ENCODE data around the gene XRCC4. TPM values are rescaled to one million over a fixed set of nuclear protein-coding genes. Genes with fewer than 3 reads are reported as not detected.

Gene XRCC4
- total and polyA plus RNA-seq, 4 donors, result 2.3 to 4.9 (median 3.0) TPM

- WGBS, result 83% methylated on average over 3 of the region's 3 CpGs
Measured at GRCh38 chr5:83375049-83375745, 297.9 kb downstream of the XRCC4 start.

GRCh38 chr5:83376461-83376860 lies 299.1 kb downstream of the XRCC4 start:
- Histone ChIP-seq H3K27me3 (ENCODE audit: control insufficient read depth in 4 of 4, insufficient read depth in 4 of 4, low read length in 3 of 4) (no peaks in the 10 kb centered on the region), H3K9ac (ENCODE audit: low read depth in 1 of 2, low read length in 2 of 2) (no peak overlapping the region), H3K4me3 (ENCODE audit: low read depth in 1 of 3, low read length in 3 of 3) (no peak overlapping the region), H3K27ac (ENCODE audit: low read depth in 1 of 2, low read length in 2 of 2) (no peak overlapping the region), H3K36me3 (ENCODE audit: control insufficient read depth in 4 of 4, insufficient read depth in 3 of 4, low read depth in 1 of 4, low read length in 3 of 4) (no peaks in the 10 kb centered on the region), H3K4me1 (ENCODE audit: control insufficient read depth in 4 of 4, insufficient read depth in 4 of 4, low read length in 3 of 4) (no peaks in the 10 kb centered on the region), H3K9me3 (ENCODE audit: control insufficient read depth in 4 of 4, low read length in 3 of 4) (no peaks in the 10 kb centered on the region)
- TF ChIP-seq REST (IDR thresholded peaks at IDR 0.05) (no peak), GABPA (IDR thresholded peaks at IDR 0.05 in 1 of 2, conservative IDR thresholded peaks at IDR 0.05 in 1 of 2) (no peak), YY1 (IDR thresholded peaks at IDR 0.05) (no peak), HNF4A (conservative IDR thresholded peaks at IDR 0.05) (no peak), CTCF (IDR thresholded peaks at IDR 0.05; ENCODE audit: low read depth, low read length, missing input control) (no peak), RAD21 (IDR thresholded peaks at IDR 0.05) (no peak), MAX (IDR thresholded peaks at IDR 0.05) (no peak), ZBTB33 (IDR thresholded peaks at IDR 0.05) (no peak), JUND (IDR thresholded peaks at IDR 0.05) (no peak)
- DNase-seq (ENCODE audit: low spot score), result no peak
- WGBS, result 96% methylated on average over 2 of the region's 2 CpGs

More at GRCh38 chr5:83375049-83375745, 297.9 kb downstream of the XRCC4 start:
- Histone ChIP-seq H3K27ac (ENCODE audit: low read depth in 1 of 2, low read length in 2 of 2) (no peak overlapping the region), H3K27me3 (ENCODE audit: control insufficient read depth in 4 of 4, insufficient read depth in 4 of 4, low read length in 3 of 4) (peaks cover 0 to 3% (median 0%) of the 10 kb centered on the region in 4 donors), H3K9ac (ENCODE audit: low read depth in 1 of 2, low read length in 2 of 2) (no peak overlapping the region), H3K4me1 (ENCODE audit: control insufficient read depth in 4 of 4, insufficient read depth in 4 of 4, low read length in 3 of 4) (no peaks in the 10 kb centered on the region), H3K4me3 (ENCODE audit: low read depth in 1 of 3, low read length in 3 of 3) (no peak overlapping the region), H3K9me3 (ENCODE audit: control insufficient read depth in 4 of 4, low read length in 3 of 4) (no peaks in the 10 kb centered on the region), H3K36me3 (ENCODE audit: control insufficient read depth in 4 of 4, insufficient read depth in 3 of 4, low read depth in 1 of 4, low read length in 3 of 4) (no peaks in the 10 kb centered on the region)
- no peak for DNase-seq (ENCODE audit: low spot score)
- TF ChIP-seq MAX (IDR thresholded peaks at IDR 0.05) (no peak), RXRA (IDR thresholded peaks at IDR 0.05) (no peak), ATF3 (IDR thresholded peaks at IDR 0.05) (no peak), HNF4G (IDR thresholded peaks at IDR 0.05) (no peak), REST (IDR thresholded peaks at IDR 0.05) (no peak)
